Measurements from ENCODE around the gene MMEL1. TPM values are rescaled to one million over a fixed set of nuclear protein-coding genes. Genes with fewer than 3 reads are reported as not detected.
A peak's percentile ranks its signal among the peaks of the same experiment; 100 is the strongest.

The MMEL1 gene
- total and polyA plus RNA-seq, 12 donors = 0.17 to 3.9 (median 0.67) TPM; not detected in 7

DNA sequence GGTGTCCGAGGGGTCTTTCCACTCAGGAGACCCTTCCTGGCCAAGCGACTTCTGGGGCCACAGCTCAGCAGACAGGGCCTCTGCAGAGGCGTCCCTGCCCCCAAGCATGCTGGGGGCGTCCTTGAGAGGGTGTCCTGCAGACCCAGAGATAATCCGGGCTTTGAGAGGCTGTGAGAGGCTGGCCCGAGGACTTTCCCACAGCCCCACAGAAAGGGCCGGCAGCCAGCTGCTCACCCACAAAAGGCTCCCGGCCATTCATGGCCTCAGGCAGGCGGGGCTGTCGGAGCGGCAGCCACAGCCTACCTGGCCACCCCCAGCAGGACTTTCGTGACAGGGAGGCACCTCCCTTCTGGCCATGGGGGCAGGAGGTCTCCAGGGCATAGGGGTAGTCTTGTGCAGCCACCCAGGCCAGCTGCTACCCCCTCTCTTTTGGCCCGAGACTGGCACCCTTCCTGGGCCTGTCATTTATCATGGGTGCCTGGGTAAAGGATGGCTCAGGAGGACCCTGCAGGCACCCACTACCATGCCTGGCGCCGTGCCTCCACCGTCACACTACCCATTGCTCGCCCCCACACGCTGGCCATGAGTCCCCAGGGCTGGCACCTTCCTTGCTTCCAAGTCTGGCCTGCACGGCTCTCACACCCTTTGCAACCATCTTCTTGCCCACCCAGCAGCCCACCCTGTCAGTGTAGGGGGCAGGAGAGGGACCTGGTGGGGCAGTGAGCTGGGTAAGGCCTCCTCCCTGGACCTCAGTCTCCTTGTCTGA lies 87.8 kb downstream of the MMEL1 start:
- no peaks in the 10 kb centered on the region for H3K36me3 ChIP-seq
- H3K4me1 ChIP-seq = peaks cover 46 to 90% (median 77%) of the 10 kb centered on the region in 9 donors
- no peak for ATAC-seq
- H3K9me3 ChIP-seq = no peaks in the 10 kb centered on the region
- no peak overlapping the region for H3K4me3 ChIP-seq
- H3K27me3 ChIP-seq = peaks cover 0 to 22% (median 11%) of the 10 kb centered on the region in 7 donors
- TF ChIP-seq, protein P1, sequence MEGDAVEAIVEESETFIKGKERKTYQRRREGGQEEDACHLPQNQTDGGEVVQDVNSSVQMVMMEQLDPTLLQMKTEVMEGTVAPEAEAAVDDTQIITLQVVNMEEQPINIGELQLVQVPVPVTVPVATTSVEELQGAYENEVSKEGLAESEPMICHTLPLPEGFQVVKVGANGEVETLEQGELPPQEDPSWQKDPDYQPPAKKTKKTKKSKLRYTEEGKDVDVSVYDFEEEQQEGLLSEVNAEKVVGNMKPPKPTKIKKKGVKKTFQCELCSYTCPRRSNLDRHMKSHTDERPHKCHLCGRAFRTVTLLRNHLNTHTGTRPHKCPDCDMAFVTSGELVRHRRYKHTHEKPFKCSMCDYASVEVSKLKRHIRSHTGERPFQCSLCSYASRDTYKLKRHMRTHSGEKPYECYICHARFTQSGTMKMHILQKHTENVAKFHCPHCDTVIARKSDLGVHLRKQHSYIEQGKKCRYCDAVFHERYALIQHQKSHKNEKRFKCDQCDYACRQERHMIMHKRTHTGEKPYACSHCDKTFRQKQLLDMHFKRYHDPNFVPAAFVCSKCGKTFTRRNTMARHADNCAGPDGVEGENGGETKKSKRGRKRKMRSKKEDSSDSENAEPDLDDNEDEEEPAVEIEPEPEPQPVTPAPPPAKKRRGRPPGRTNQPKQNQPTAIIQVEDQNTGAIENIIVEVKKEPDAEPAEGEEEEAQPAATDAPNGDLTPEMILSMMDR (IDR thresholded peaks at IDR 0.05) = no peak
- no peak for DNase-seq
- WGBS, 2 donors = 52 to 58% methylated on average over 19 of the region's 19 CpGs
- intact Hi-C loops (cut with DNase I) = loop anchor here in 5 of 10 donors (2.0 to 10.0 kb wide), 7 partner anchors 14 to 353 kb away; partner anchors contain the start of genes FAAP20 (in 4 of the 5) and HES5 (in 1 of the 5)
- H3K27ac ChIP-seq = peak overlapping the region in 9 of 10 donors; percentile 94 to 100 (median 98)

DNA sequence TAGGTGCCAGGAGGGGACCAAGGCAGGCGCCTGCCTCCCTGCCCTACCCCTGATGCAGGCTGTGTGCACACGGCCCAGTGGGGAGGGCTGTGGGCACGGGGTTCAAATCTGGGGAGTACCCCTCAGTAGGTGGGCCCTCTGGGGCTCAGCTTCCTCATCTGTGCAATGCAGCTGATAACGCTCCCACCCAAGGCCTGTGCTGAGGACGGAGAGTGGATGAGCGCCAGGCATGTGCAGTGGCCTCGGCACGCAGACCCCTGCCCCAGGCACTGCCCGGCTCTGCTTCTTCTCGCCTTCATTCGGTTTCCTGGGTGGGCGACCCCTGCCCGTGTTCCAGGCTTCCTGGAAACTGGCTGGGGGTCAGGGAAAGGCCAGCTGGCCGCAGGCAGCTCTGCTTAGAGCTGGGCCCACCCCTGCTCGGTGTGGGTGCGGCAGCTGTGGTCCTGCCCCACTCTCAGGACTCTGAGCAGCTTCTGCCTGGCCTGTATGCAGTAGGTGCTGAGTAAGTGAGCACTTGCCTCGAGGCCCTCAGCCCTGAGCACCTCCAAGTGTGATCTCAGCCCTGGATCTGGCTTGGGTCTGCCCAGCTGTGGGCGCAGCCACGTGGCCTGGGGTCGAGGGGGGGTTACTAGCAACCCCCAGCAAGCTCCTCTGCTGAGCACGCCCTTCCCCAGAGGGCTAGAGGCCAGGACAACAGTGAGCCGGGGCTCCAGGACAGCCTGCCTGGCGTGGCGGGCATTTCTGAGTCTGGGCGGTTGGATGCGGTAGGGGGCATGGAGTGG lies 88.5 kb downstream of the MMEL1 start:
- Histone ChIP-seq H3K36me3 (no peaks in the 10 kb centered on the region), H3K4me3 (no peak overlapping the region), H3K27ac (peak overlapping the region in 9 of 10 donors; percentile 20 to 99 (median 97)), H3K9me3 (no peaks in the 10 kb centered on the region), H3K27me3 (peaks cover 0 to 30% (median 18%) of the 10 kb centered on the region in 7 donors), H3K4me1 (peaks cover 46 to 84% (median 69%) of the 10 kb centered on the region in 9 donors)
- no peak for DNase-seq
- 46 to 60% methylated on average over 26 of the region's 26 CpGs for WGBS, 2 donors
- intact Hi-C loops (cut with DNase I) = loop anchor here in 5 of 10 donors (2.0 to 10.0 kb wide), 5 partner anchors 13 to 349 kb away; partner anchors contain the start of genes FAAP20 (in 3 of the 5) and HES5 (in 1 of the 5)
- no peak for ATAC-seq
- TF ChIP-seq, protein P1 (IDR thresholded peaks at IDR 0.05) = no peak

DNA sequence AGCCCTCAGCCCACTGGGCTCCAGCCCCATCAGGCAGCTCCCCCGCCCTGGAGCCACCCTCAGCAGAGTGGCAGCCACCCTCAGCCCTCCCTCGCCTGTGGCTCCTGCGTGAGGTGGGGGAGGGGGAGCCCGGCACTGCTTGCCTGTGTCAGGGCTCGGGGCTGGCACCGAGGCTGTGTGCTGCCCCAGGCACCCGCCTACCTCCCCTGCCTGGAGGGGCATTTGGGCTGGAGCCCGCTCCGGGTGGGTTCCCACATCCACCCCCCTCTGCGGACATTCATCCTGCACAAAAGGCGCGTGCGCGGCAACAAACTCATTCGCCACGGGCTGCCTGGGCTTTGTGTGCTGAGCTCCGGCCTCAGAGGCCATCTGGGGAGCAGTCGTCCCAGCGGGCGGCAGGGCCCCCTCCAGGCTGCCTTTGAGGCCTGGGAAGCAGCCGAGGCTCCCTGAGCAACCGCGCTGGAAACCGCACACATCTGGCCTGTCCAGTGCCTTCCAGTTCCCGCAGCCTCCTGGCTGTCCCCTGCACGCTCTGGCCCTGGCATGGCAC lies 89.2 kb downstream of the MMEL1 start:
- H3K27me3 ChIP-seq = peaks cover 0 to 37% (median 22%) of the 10 kb centered on the region in 7 donors
- no peak overlapping the region for H3K4me3 ChIP-seq
- peaks cover 42 to 79% (median 63%) of the 10 kb centered on the region in 9 donors for H3K4me1 ChIP-seq
- 29 to 46% methylated on average over 26 of the region's 26 CpGs for WGBS, 2 donors
- TF ChIP-seq, protein P1 (IDR thresholded peaks at IDR 0.05) = no peak
- H3K9me3 ChIP-seq = no peaks in the 10 kb centered on the region
- ATAC-seq = no peak
- intact Hi-C loops (cut with DNase I) = loop anchor here in 5 of 10 donors (2.0 to 10.0 kb wide), 5 partner anchors 13 to 349 kb away; partner anchors contain the start of genes FAAP20 (in 3 of the 5) and HES5 (in 1 of the 5)
- H3K27ac ChIP-seq = peak overlapping the region in 8 of 10 donors; percentile 10 to 99 (median 98)
- no peaks in the 10 kb centered on the region for H3K36me3 ChIP-seq
- DNase-seq = no peak

Measured in heart right ventricle (tissue), 16 donors.